GM23338 (cell line): ENCODE results near the gene ZBTB24. TPM values are rescaled to one million over a fixed set of nuclear protein-coding genes. Genes with fewer than 3 reads are reported as not detected.

Source experiments
- ATAC-seq: fragments of 200-7000 bp; cut with Tn5 transposase; 3 replicates; pipeline ENCODE4 v1.9.1; 2020
- DNase-seq: peaks from one replicate; pipeline ENCODE4 v3.0.0-alpha.2; 2015; ENCODE audit warnings: low spot score
- H2AFZ ChIP-seq: fragments of 200-600 bp; sonication (generic); 2 replicates; pipeline ENCODE4 v1.8.0; 2016; ENCODE audit warnings: antibody characterized with exemption, mild to moderate bottlenecking, moderate library complexity
- H3F3A ChIP-seq: fragments of 200-600 bp; sonication (generic); replicated peaks from 2 replicates; pipeline ENCODE4 v1.8.0; 2017; ENCODE audit warnings: antibody characterized with exemption, mixed run types, low read depth
- H3K27ac ChIP-seq: fragments of 200-600 bp; sonication (generic); 2 replicates; pipeline ENCODE4 v1.6.1; 2016; ENCODE audit warnings: low read depth
- H3K27me3 ChIP-seq: fragments of 200-600 bp; sonication (generic); 2 replicates; pipeline ENCODE4 v1.8.0; 2016; ENCODE audit warnings: mild to moderate bottlenecking, mixed run types, moderate library complexity; ENCODE audit not compliant: insufficient read depth
- H3K36me3 ChIP-seq: fragments of 200-600 bp; sonication (generic); 2 replicates; pipeline ENCODE4 v1.8.0; 2016; ENCODE audit warnings: mild to moderate bottlenecking; ENCODE audit not compliant: insufficient read depth
- H3K4me1 ChIP-seq: fragments of 200-600 bp; sonication (generic); 2 replicates; pipeline ENCODE4 v1.8.0; 2016; ENCODE audit warnings: mild to moderate bottlenecking, moderate library complexity; ENCODE audit not compliant: insufficient read depth
- H3K4me2 ChIP-seq: fragments of 200-600 bp; sonication (generic); 2 replicates; pipeline ENCODE4 v1.7.1; 2017; ENCODE audit warnings: mixed run types
- H3K4me3 ChIP-seq: fragments of 200-600 bp; sonication (generic); 2 replicates; pipeline ENCODE4 v1.6.1; 2016; ENCODE audit warnings: mixed run types
- H3K79me2 ChIP-seq: fragments of 200-600 bp; sonication (generic); replicated peaks from 2 replicates; pipeline ENCODE4 v1.8.0; 2017; ENCODE audit warnings: mild to moderate bottlenecking; ENCODE audit not compliant: insufficient read depth
- H3K9me2 ChIP-seq: fragments of 200-600 bp; sonication (generic); 2 replicates; pipeline ENCODE4 v1.8.0; 2017; ENCODE audit not compliant: insufficient read depth
- H4K20me1 ChIP-seq: fragments of 200-600 bp; sonication (generic); replicated peaks from 2 replicates; pipeline ENCODE4 v1.8.0; 2017; ENCODE audit warnings: mild to moderate bottlenecking; ENCODE audit not compliant: insufficient read depth
- H3K27ac Mint-ChIP-seq: 2 replicates; pipeline ENCODE4 v1.8.0; 2020; ENCODE audit warnings: inconsistent platforms, mild to moderate bottlenecking, moderate library complexity, mixed read lengths
- H3K27me3 Mint-ChIP-seq: 3 replicates; pipeline ENCODE4 v1.8.0; 2022; ENCODE audit warnings: low read depth, mild to moderate bottlenecking, moderate library complexity, mixed read lengths, inconsistent platforms; ENCODE audit not compliant: insufficient read depth, poor library complexity
- H3K36me3 Mint-ChIP-seq: 3 replicates; pipeline ENCODE4 v1.8.0; 2021; ENCODE audit warnings: low read depth, mild to moderate bottlenecking, inconsistent platforms, moderate library complexity, mixed read lengths
- H3K4me1 Mint-ChIP-seq: 3 replicates; pipeline ENCODE4 v1.8.0; 2020; ENCODE audit warnings: mild to moderate bottlenecking, inconsistent platforms, mixed read lengths
- H3K4me3 Mint-ChIP-seq: 3 replicates; pipeline ENCODE4 v1.8.0; 2021; ENCODE audit warnings: moderate library complexity, mild to moderate bottlenecking, inconsistent platforms, mixed read lengths
- H3K9me3 Mint-ChIP-seq: 3 replicates; pipeline ENCODE4 v1.8.0; 2020; ENCODE audit warnings: moderate library complexity, mild to moderate bottlenecking, inconsistent platforms, mixed read lengths
- CREB1 ChIP-seq: fragments of 250-450 bp; sonication (Bioruptor Pico); IDR thresholded peaks from 2 replicates; pipeline ENCODE4 v1.5.0; 2020; ENCODE audit warnings: low read depth, mild to moderate bottlenecking, moderate library complexity
- ZNF114 ChIP-seq: fragments of 250-450 bp; sonication (Bioruptor Pico); IDR thresholded peaks from 2 replicates; pipeline ENCODE4 v1.5.0; 2020; ENCODE audit warnings: mild to moderate bottlenecking, moderate library complexity
- ZNF331 ChIP-seq: fragments of 250-450 bp; sonication (Bioruptor Pico); IDR thresholded peaks from 2 replicates; pipeline ENCODE4 v1.5.0; 2020; ENCODE audit warnings: low read depth, mild to moderate bottlenecking, moderate library complexity
- ZNF462 ChIP-seq: fragments of 250-450 bp; sonication (Bioruptor Pico); IDR thresholded peaks from 2 replicates; pipeline ENCODE4 v1.5.0; 2020; ENCODE audit warnings: mild to moderate bottlenecking, moderate library complexity
- polyA plus RNA-seq: library from polyadenylated mRNA; unstranded; fragments of >200 nt; fragmentation: Nextera tagmentation; extraction: Ambion mirVana; gene quantifications from 2 replicates; pipeline ENCODE4 v1.2.1, GENCODE V29; 2016
- total RNA-seq: library from RNA; depleted of rRNA; stranded (reverse); fragments of >200 nt; shearing (Covaris generic); gene quantifications from 2 replicates; pipeline ENCODE4 v1.2.3, GENCODE V29; 2014
- TF ChIP-seq, protein P1 (sequence below): IDR thresholded peaks from one replicate; pipeline ENCODE4 v1.6.1; 2018; ENCODE audit warnings: antibody characterized with exemption; ENCODE audit not compliant: unreplicated experiment

The ZBTB24 gene
- total and polyA plus RNA-seq, 2 experiments from 2014 or later: 7.9 to 22.0 TPM

DNA sequence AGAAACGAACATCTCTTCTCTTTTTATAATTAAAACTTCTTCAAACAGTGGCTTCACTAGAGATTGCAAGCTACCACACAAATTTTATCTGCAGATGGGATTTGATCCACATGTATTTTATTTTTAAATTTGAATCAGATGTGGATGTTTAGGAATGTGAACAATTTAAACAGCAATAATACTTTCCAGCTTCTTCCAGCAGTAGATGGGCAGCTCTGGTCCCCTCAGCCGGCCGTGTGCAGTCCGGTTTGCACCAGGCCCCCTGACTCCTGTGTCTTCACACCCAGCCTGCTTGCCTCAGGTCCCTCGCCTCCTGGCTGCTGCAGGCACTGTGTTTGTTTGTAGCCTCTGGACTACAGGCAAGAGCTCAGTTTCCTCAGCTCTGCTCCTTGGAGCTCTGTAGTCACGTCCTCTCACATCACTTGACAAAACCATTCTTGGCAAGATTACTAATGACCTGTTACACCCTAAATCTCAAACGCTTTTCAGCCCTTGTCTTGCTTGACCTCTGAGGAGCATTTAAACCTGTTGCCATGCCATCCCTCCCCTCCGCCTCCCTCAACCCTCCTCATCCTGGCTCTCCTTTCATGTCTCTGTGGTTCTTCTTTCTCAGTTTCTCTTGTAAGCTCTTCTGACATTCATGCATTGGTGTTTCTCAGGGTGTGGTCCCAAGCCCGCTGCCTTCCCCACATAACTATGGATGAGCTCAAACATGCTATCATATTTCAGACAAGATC lies 13.2 kb upstream of the ZBTB24 start:
- peaks cover 55% of the 10 kb centered on the region for H3K4me1 Mint-ChIP-seq
- Histone ChIP-seq H3K4me1 (peaks cover 31% of the 10 kb centered on the region), H3K79me2 (no peaks in the 10 kb centered on the region), H3K4me3 (no peak overlapping the region), H2AFZ (peak overlapping the region; percentile 16; the same call in 1 of the 2 replicates), H3K36me3 (no peaks in the 10 kb centered on the region), H4K20me1 (no peaks in the 10 kb centered on the region), H3K4me2 (no peak overlapping the region), H3F3A (no peaks in the 10 kb centered on the region), H3K27me3 (no peaks in the 10 kb centered on the region), H3K9me2 (0 out of 2 replicates have a peak, but pooled peaks cover 3% of the 10 kb centered on the region), H3K27ac (no peak overlapping the region)
- peaks cover 5% of the 10 kb centered on the region for H3K27me3 Mint-ChIP-seq
- no peak overlapping the region for H3K4me3 Mint-ChIP-seq
- H3K9me3 Mint-ChIP-seq: no peaks in the 10 kb centered on the region
- TF ChIP-seq ZNF331 (no peak), ZNF114 (CRISPR knock-in tag) (no peak), CREB1 (no peak), ZNF462 (no peak)
- TF ChIP-seq, protein P1, sequence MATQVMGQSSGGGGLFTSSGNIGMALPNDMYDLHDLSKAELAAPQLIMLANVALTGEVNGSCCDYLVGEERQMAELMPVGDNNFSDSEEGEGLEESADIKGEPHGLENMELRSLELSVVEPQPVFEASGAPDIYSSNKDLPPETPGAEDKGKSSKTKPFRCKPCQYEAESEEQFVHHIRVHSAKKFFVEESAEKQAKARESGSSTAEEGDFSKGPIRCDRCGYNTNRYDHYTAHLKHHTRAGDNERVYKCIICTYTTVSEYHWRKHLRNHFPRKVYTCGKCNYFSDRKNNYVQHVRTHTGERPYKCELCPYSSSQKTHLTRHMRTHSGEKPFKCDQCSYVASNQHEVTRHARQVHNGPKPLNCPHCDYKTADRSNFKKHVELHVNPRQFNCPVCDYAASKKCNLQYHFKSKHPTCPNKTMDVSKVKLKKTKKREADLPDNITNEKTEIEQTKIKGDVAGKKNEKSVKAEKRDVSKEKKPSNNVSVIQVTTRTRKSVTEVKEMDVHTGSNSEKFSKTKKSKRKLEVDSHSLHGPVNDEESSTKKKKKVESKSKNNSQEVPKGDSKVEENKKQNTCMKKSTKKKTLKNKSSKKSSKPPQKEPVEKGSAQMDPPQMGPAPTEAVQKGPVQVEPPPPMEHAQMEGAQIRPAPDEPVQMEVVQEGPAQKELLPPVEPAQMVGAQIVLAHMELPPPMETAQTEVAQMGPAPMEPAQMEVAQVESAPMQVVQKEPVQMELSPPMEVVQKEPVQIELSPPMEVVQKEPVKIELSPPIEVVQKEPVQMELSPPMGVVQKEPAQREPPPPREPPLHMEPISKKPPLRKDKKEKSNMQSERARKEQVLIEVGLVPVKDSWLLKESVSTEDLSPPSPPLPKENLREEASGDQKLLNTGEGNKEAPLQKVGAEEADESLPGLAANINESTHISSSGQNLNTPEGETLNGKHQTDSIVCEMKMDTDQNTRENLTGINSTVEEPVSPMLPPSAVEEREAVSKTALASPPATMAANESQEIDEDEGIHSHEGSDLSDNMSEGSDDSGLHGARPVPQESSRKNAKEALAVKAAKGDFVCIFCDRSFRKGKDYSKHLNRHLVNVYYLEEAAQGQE: no peak
- no peak overlapping the region for H3K27ac Mint-ChIP-seq
- ATAC-seq (no peak), DNase-seq (no peak)
- H3K36me3 Mint-ChIP-seq: no peaks in the 10 kb centered on the region
